ENCODE data around the gene SOX14. TPM values are rescaled to one million over a fixed set of nuclear protein-coding genes. Genes with fewer than 3 reads are reported as not detected.

SOX14 gene
- total RNA-seq, 1 experiment from 2014 or later, result not detected

GRCh38 chr3:137809509-137809908, 45.4 kb downstream of the SOX14 start:
- BruUV-seq (replicated peaks), result no TSS peak
- DNase-seq (ENCODE audit: low read depth, low spot score) (no peak), ATAC-seq (no peak)
- ChIA-PET POLR2A (no interaction called here), RAD21 (ENCODE audit: low non-redundant PET in 1 of 2, low total read pairs in 2 of 2, uncharacterized antibody in 2 of 2, unreplicated experiment in 2 of 2) (no interaction called here), CTCF (no interaction called here)
- H4K20me1 ChIP-seq (ENCODE audit: insufficient read depth), result no peaks in the 10 kb centered on the region
- TF ChIP-seq CBX3 (IDR thresholded peaks at IDR 0.05; ENCODE audit: low read depth), result no peak
- no peak for TF ChIP-seq FOSL1 (IDR thresholded peaks at IDR 0.05; ENCODE audit: low read depth)
- no peak for TF ChIP-seq ZNF274 (IDR thresholded peaks at IDR 0.05; ENCODE audit: low read depth, low read length)
- no peak for TF ChIP-seq EZH2 (IDR thresholded peaks at IDR 0.05)
- TF ChIP-seq EZH2phosphoT487 (IDR thresholded peaks at IDR 0.05; ENCODE audit: borderline replicate concordance), result no peak
- no peak for TF ChIP-seq ZFX (IDR thresholded peaks at IDR 0.05)
- TF ChIP-seq ATF3 (IDR thresholded peaks at IDR 0.05), result no peak
- TF ChIP-seq RAD21 (IDR thresholded peaks at IDR 0.05; ENCODE audit: low read depth), result no peak
- TF ChIP-seq JUND (IDR thresholded peaks at IDR 0.05), result no peak
- TF ChIP-seq CEBPB (IDR thresholded peaks at IDR 0.05; ENCODE audit: low read depth), result no peak
- TF ChIP-seq ZBTB33 (IDR thresholded peaks at IDR 0.05; ENCODE audit: extremely low read depth, insufficient replicate concordance, low read length), result no peak
- TF ChIP-seq SRF (IDR thresholded peaks at IDR 0.05; ENCODE audit: low read depth), result no peak
- TF ChIP-seq REST (IDR thresholded peaks at IDR 0.05; ENCODE audit: low read depth), result no peak
- TF ChIP-seq ELF1 (IDR thresholded peaks at IDR 0.05; ENCODE audit: borderline replicate concordance, low read depth), result no peak
- no peak for TF ChIP-seq POLR2AphosphoS5 (IDR thresholded peaks at IDR 0.05; ENCODE audit: low read depth, low read length)
- TF ChIP-seq POLR2A (IDR thresholded peaks at IDR 0.05; ENCODE audit: borderline replicate concordance, extremely low read depth, insufficient read depth, insufficient read length), result no peak
- TF ChIP-seq YY1 (IDR thresholded peaks at IDR 0.05; ENCODE audit: extremely low read depth, insufficient replicate concordance, low read depth, low read length), result no peak
- no peak for TF ChIP-seq SIN3A (IDR thresholded peaks at IDR 0.05; ENCODE audit: low read depth)
- no peaks in the 10 kb centered on the region for H3K36me3 ChIP-seq (ENCODE audit: control insufficient read depth in 1 of 2, insufficient read depth in 2 of 2, low read length in 2 of 2)
- H3K27ac ChIP-seq (ENCODE audit: low read depth, low read length), result no peak overlapping the region
- H3K4me1 ChIP-seq (ENCODE audit: control insufficient read depth in 1 of 2, insufficient read depth in 2 of 2, low read length in 2 of 2), result no peaks in the 10 kb centered on the region
- no peak overlapping the region for H2AFZ ChIP-seq (ENCODE audit: low read depth, low read length, poor library complexity, severe bottlenecking)
- no peaks in the 10 kb centered on the region for H3K9me2 ChIP-seq (ENCODE audit: insufficient read depth)
- no peaks in the 10 kb centered on the region for H3K79me2 ChIP-seq (ENCODE audit: insufficient read depth, low read length)
- H3K9ac ChIP-seq (ENCODE audit: low read length), result no peak overlapping the region
- H3K9me3 ChIP-seq (ENCODE audit: control insufficient read depth in 1 of 2, insufficient read depth in 1 of 2, low read depth in 1 of 2, low read length in 2 of 2), result no peaks in the 10 kb centered on the region
- intact Hi-C loops (cut with micrococcal nuclease), result no loop called here
- H3K4me2 ChIP-seq (ENCODE audit: low read length), result no peak overlapping the region
- H3K27me3 ChIP-seq (ENCODE audit: insufficient read depth, low read length), result peaks cover 4% of the 10 kb centered on the region
- H3K4me3 ChIP-seq (replicated peaks in 1 of 2; ENCODE audit: low read depth in 1 of 2, low read length in 2 of 2), result no peak overlapping the region

Measured in HCT116 (cell line).